SK-N-MC (cell line): ENCODE measurements around the gene PLGRKT.
"Not testable (repeated sequence)": the region's sequence is repeated elsewhere in the genome, so short reads cannot be mapped to it uniquely, and the experiment has no call there.

Experiments
- DNase-seq: peaks from one replicate; pipeline ENCODE4 v3.0.0-alpha.2; 2011; ENCODE audit warnings: low read depth, low spot score
- H3K27ac ChIP-seq: fragments of 200-600 bp; sonication (generic); 2 replicates; pipeline ENCODE4 v1.5.1; 2016; ENCODE audit warnings: mixed run types
- H3K36me3 ChIP-seq: fragments of 200-600 bp; sonication (generic); 2 replicates; pipeline ENCODE4 v1.6.1; 2017; ENCODE audit warnings: antibody characterized with exemption, low read length, mixed read lengths; ENCODE audit not compliant: insufficient read depth
- H3K4me3 ChIP-seq: fragments of 200-600 bp; sonication (generic); 2 replicates; pipeline ENCODE4 v1.5.1; 2016
- H3K9ac ChIP-seq: fragments of 200-600 bp; sonication (generic); 2 replicates; pipeline ENCODE4 v1.8.0; 2017; ENCODE audit warnings: mixed run types, mixed read lengths; ENCODE audit not compliant: insufficient read length
- H3K9me3 ChIP-seq: fragments of 200-600 bp; sonication (generic); 2 replicates; pipeline ENCODE4 v1.6.1; 2017; ENCODE audit warnings: low read depth, mild to moderate bottlenecking, antibody characterized with exemption, low read length, moderate library complexity, mixed read lengths
- EZH2 ChIP-seq: fragments of 200-600 bp; sonication (generic); IDR thresholded peaks from one replicate; pipeline ENCODE4 v1.6.1; 2017; ENCODE audit warnings: antibody characterized with exemption
- FOXP2 ChIP-seq: optimal IDR thresholded peaks from 2 replicates; pipeline ENCODE3; 2011; ENCODE audit warnings: mild to moderate bottlenecking, moderate library complexity; ENCODE audit not compliant: insufficient read depth; ENCODE audit errors: extremely low read length, control extremely low read depth
- POLR2AphosphoS5 ChIP-seq: IDR thresholded peaks from 2 replicates; pipeline ENCODE4 v1.6.1; 2012; ENCODE audit warnings: mild to moderate bottlenecking, low read depth, low read length, borderline replicate concordance

The PLGRKT gene

DNA sequence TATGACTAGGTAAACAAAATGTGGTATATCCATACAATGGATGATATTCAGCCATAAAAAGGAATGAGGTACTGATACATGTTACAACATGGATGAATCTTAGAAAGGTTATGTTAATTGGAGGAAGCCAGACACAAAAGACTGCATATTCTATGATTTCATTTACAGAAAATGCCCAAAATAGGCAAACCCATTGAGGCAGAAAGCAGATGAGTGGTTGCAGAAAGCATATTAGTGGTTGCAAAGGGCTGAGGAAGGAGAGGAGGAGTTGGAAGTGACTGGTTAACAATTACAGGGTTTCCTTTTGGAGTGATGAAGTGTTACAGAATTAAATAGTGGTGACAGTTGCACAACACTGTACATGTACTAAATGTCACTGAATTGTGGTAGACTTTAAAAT is 17.7 kb downstream of the PLGRKT start:
- TF ChIP-seq EZH2 (no peak), POLR2AphosphoS5 (no peak), FOXP2 (no peak)
- Histone ChIP-seq H3K9me3 (no peaks in the 10 kb centered on the region), H3K4me3 (no peak overlapping the region), H3K36me3 (no peaks in the 10 kb centered on the region), H3K9ac (no peak overlapping the region), H3K27ac (no peak overlapping the region)
- no peak for DNase-seq

DNA sequence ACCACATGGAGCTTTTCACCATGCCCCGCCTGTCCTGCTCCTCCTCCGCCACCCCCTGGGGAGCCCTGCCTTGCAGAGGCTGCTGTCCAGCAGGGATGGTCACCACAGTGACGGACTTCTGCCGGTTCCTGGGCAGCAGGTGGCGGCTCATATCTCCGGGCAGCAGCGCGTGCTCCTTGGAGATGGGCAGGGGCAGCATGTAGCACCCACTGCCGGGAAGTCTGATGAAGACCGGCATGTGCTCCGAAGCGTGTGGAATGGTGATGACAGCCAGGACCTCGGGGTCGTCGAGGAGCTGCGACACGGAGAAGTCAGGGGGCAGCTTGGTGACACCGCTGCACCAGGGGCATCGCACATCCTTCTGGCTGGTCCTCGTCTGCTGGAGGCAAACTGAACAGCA is 19.2 kb downstream of the PLGRKT start:
- no peak for DNase-seq
- no peak overlapping the region for H3K9ac ChIP-seq
- H3K36me3 ChIP-seq = no peaks in the 10 kb centered on the region
- no peak overlapping the region for H3K4me3 ChIP-seq
- H3K27ac ChIP-seq = no peak overlapping the region
- no peaks in the 10 kb centered on the region for H3K9me3 ChIP-seq
- TF ChIP-seq FOXP2 (no peak), POLR2AphosphoS5 (no peak), EZH2 (no peak)

DNA sequence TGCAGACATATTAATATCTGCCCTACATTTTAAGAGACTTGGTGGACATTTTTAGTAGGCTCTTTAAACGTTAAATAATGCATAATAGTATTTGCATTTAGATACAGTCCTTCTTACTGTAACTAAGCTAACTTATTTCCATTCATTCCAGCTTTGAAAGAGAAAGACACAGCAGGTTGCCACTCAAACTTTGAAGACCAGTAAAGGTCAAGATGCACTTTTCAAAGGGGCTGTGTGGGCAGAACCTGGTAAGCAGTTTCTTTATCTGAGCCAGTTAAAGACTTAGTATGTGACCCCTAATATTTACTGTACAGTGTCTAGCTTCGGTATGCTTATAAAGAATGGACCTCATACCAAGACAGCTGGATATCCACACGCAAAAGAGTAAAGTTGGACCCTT is 20.8 kb downstream of the PLGRKT start:
- Histone ChIP-seq H3K36me3 (no peaks in the 10 kb centered on the region), H3K9ac (no peak overlapping the region), H3K27ac (no peak overlapping the region), H3K4me3 (no peak overlapping the region), H3K9me3 (no peaks in the 10 kb centered on the region)
- DNase-seq = no peak
- no peak for TF ChIP-seq FOXP2
- TF ChIP-seq EZH2 = no peak
- no peak for TF ChIP-seq POLR2AphosphoS5

DNA sequence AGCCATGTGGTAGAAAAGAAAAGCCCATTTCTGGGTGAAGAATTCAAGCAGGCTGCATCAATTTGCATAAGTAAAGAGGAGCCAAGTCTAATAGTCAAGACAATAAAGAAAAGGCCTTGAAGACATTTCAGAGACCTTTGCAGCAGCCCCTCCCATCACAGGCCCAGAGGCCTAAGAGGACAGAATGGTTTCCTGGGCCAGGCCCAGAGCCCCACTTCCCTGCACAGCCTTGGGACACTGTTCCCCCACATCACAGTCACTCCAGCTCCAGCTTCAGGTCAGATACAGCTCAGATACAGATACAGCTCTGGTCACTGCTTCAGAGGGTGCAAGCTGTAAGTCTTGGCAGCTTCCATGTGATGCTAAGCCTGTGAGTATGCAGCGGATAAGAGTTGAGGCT is 29.1 kb downstream of the PLGRKT start:
- TF ChIP-seq FOXP2 = no peak
- TF ChIP-seq POLR2AphosphoS5 = no peak
- TF ChIP-seq EZH2 = no peak
- H3K9ac ChIP-seq = no peak overlapping the region
- H3K4me3 ChIP-seq = no peak overlapping the region
- DNase-seq = no peak
- H3K27ac ChIP-seq = no peak overlapping the region
- no peaks in the 10 kb centered on the region for H3K36me3 ChIP-seq
- no peaks in the 10 kb centered on the region for H3K9me3 ChIP-seq

DNA sequence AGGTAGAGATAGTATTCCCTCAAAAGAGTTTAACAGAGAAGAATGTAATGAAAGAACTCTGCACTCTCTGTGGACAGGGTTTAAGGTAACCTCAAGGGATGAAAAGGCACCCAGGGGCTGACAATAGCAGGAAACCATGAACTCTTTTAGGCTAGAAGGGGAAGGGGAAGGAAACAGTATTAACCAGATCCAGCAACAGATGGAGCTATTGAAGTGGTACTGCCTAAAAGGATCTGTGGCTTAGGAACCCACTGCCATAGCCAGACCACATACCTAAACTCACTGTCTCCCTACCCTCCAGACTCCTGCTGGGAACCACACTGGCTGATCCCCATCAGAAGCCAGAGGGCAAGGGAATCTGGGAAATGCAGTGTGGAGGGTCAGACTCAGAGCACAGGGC is 35.5 kb downstream of the PLGRKT start:
- no peak overlapping the region for H3K9ac ChIP-seq
- no peak for DNase-seq
- H3K9me3 ChIP-seq = no peaks in the 10 kb centered on the region
- TF ChIP-seq EZH2 (no peak), POLR2AphosphoS5 (no peak), FOXP2 (no peak)
- H3K36me3 ChIP-seq = no peaks in the 10 kb centered on the region
- no peak overlapping the region for H3K4me3 ChIP-seq
- no peak overlapping the region for H3K27ac ChIP-seq

DNA sequence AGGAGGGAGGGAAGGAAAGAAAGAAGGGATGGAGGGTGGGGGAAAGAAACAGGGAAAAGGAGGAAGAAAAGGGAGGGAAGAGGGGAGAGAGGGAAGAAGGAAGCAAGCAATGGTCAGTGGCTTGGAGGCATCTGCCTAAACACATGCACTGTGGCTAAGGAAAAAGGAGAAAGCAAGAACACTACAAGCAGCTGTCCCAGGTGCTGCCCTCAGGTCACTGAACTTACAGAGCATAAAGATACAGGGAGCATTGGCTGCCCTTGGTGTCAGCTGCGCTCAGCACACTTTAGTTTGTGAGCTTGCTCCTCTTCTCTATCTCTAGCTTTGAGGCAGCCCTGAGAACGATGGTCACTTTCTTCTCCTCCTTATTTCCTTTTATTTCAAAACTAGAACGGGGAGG is 40.2 kb downstream of the PLGRKT start:
- DNase-seq, H3K9me3 ChIP-seq, H3K36me3 ChIP-seq: not testable (repeated sequence)

DNA sequence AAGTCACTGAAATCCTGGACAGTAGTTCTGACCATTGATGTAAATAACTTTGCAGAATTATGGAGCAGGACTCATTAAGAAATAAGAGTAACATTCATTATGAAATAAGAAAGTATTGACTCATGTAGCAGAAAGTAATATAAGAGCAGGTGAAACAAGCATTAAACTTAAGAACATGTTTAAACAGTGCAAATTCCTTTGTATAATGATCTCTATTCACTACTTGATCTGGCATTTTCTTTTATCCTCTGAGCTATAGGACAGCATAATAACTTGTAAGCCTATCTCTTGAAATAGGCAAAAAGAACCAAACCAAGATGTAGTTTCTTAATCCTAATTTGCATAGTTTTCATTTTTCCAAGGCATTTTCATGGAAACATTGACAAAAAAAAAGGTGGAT is 42.3 kb downstream of the PLGRKT start:
- TF ChIP-seq EZH2 = no peak
- TF ChIP-seq FOXP2 = no peak
- TF ChIP-seq POLR2AphosphoS5 = no peak
- Histone ChIP-seq H3K36me3 (no peaks in the 10 kb centered on the region), H3K9me3 (no peaks in the 10 kb centered on the region), H3K9ac (no peak overlapping the region), H3K27ac (no peak overlapping the region), H3K4me3 (no peak overlapping the region)
- DNase-seq = no peak

More for the DNA sequence above, 40.2 kb downstream of the PLGRKT start:
- H3K4me3 ChIP-seq, H3K27ac ChIP-seq, H3K9ac ChIP-seq: not testable (repeated sequence)

DNA sequence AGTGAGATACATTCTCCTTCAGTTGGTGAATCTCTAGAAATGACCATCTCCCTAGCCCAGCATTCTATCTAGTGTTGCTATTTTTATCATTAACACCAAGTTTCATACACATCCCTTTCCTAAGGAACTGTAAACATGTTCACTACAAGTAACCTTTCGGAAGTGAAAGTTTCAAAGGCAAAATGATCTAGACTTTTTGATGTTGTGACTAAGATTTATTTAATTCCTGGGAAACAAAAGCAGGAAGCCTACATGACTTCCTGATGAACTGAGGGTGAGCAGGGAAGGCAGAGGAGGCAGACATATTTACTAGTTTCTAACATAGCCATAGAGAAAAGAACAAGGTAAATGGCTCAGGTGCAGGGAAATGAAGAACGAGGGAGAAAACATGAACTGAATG is 43.7 kb downstream of the PLGRKT start:
- not testable (repeated sequence) for H3K9me3 ChIP-seq, H3K4me3 ChIP-seq, H3K9ac ChIP-seq, DNase-seq, H3K27ac ChIP-seq, H3K36me3 ChIP-seq

DNA sequence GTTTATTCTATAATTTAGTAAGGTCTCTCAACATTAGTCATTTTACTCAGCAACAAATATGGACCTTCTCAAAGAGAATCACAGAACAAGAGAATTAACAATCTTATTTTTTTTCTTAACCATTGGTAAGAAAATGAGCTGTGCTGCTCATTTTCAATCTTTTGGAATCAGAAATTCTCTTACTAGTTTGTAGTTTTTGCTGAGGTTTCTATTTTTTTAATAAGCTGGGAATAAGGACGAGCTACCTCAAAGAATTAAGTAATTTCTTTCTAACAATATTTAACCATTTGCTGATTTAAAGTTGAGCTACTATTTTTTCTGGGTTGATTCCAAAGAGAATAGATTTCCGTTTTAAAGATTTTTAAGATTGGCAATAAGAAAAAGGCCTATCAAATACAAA is 44.2 kb downstream of the PLGRKT start:
- DNase-seq = no peak
- TF ChIP-seq POLR2AphosphoS5 (no peak), FOXP2 (no peak), EZH2 (no peak)
- no peak overlapping the region for H3K4me3 ChIP-seq
- H3K36me3 ChIP-seq = no peaks in the 10 kb centered on the region
- no peak overlapping the region for H3K27ac ChIP-seq
- no peak overlapping the region for H3K9ac ChIP-seq
- no peaks in the 10 kb centered on the region for H3K9me3 ChIP-seq

DNA sequence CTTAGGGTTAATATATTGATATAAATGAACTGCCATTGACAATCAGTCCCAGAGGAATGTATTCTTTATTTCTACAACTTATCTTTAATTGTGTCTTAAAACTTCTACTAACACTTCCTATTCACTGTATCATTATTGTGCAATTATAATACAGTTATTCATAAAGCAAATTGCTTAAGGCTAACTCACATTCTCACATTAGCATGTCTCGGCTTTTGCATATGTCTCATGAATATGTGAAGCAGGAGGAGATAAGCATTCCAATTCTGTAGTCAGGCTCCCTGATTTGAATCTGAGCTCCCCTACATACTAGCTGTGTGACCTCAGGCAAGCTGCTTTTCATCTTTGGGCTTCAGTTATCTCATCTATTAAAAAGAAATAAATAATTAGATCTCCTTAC is 45.4 kb downstream of the PLGRKT start:
- TF ChIP-seq EZH2 (no peak), POLR2AphosphoS5 (no peak), FOXP2 (no peak)
- no peaks in the 10 kb centered on the region for H3K9me3 ChIP-seq
- H3K9ac ChIP-seq = no peak overlapping the region
- H3K27ac ChIP-seq = no peak overlapping the region
- no peaks in the 10 kb centered on the region for H3K36me3 ChIP-seq
- peak; percentile 75 for DNase-seq
- H3K4me3 ChIP-seq = no peak overlapping the region
